NCI-H2227 treated with DMSO at 0.1 percent for 48 hours (cell line): ENCODE results near the gene COX4I2.
A peak's percentile ranks its signal among the peaks of the same experiment; 100 is the strongest.
"Not testable (repeated sequence)": the region's sequence is repeated elsewhere in the genome, so short reads cannot be mapped to it uniquely, and the experiment has no call there.

Source experiments
- DNase-seq: peaks from one replicate; lab custom pipeline; 2025; lab: John Stamatoyannopoulos, UW

COX4I2 gene

GRCh38 chr20:31637660-31638059 lies at the start of gene COX4I2:
Gene COX4I2, plus strand, starts transcription at chr20:31637912. Its CDS starts 1,106 bp downstream, at chr20:31639018.
- DNase-seq = no peak

- no peak for DNase-seq
Observed at GRCh38 chr20:31590717-31591225, 46.9 kb upstream of the COX4I2 start.

- DNase-seq = no peak
Observed at GRCh38 chr20:31593221-31594001, 44.3 kb upstream of the COX4I2 start.

GRCh38 chr20:31594002-31594557 lies 43.6 kb upstream of the COX4I2 start:
- no peak for DNase-seq

- DNase-seq = peak; percentile 21
Observed at GRCh38 chr20:31594558-31595379, 42.9 kb upstream of the COX4I2 start.

GRCh38 chr20:31595380-31595653 lies 42.4 kb upstream of the COX4I2 start:
- no peak for DNase-seq

GRCh38 chr20:31595654-31596411 lies 41.9 kb upstream of the COX4I2 start:
- peak; percentile 63 for DNase-seq

GRCh38 chr20:31596412-31596715 lies 41.3 kb upstream of the COX4I2 start:
- not testable (repeated sequence) for DNase-seq

- DNase-seq = no peak
Observed at GRCh38 chr20:31596831-31597480, 40.8 kb upstream of the COX4I2 start.

GRCh38 chr20:31597481-31597855 lies 40.2 kb upstream of the COX4I2 start:
- DNase-seq = no peak

- no peak for DNase-seq
Observed at GRCh38 chr20:31602431-31602778, 35.3 kb upstream of the COX4I2 start.

- DNase-seq = no peak
Observed at GRCh38 chr20:31602779-31603441, 34.8 kb upstream of the COX4I2 start.

- peak; percentile 99 for DNase-seq
Observed at GRCh38 chr20:31603822-31604566, 33.7 kb upstream of the COX4I2 start.

- no peak for DNase-seq
Observed at GRCh38 chr20:31604567-31605030, 33.1 kb upstream of the COX4I2 start.

- DNase-seq = peak; percentile 96
Observed at GRCh38 chr20:31605031-31605901, 32.4 kb upstream of the COX4I2 start, which contains the start of gene ID1. Gene ID1, plus strand, starts transcription at chr20:31605289. Its CDS starts 99 bp downstream, at chr20:31605388.

GRCh38 chr20:31605902-31606803 lies 31.6 kb upstream of the COX4I2 start:
- no peak for DNase-seq

GRCh38 chr20:31606804-31607639 lies 30.7 kb upstream of the COX4I2 start:
- DNase-seq = peak; percentile 84
